Central memory CD4-positive, alpha-beta T cell (primary cell): ENCODE measurements around the gene LHB.

Experiments
- DNase-seq: peaks from one replicate; pipeline ENCODE4 v3.0.0; 2022

The LHB gene

DNA sequence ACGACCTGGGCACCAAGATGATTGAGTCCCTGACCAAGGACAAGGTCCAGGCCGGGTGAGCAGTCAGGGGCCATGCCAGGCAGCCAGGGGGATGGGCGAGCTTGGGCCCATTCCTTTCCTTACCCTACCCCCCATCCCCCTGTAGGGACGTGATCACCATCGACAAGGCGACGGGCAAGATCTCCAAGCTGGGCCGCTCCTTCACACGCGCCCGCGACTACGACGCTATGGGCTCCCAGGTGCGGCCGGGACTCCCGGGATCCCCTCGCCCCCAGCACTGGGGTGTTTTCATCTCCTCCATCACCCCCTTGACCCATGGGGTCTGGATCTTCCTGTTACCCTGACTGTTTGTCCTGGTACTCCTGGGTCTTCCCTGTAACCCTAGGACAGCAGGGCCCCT lies 7.1 kb downstream of the LHB start:
- DNase-seq: no peak

DNA sequence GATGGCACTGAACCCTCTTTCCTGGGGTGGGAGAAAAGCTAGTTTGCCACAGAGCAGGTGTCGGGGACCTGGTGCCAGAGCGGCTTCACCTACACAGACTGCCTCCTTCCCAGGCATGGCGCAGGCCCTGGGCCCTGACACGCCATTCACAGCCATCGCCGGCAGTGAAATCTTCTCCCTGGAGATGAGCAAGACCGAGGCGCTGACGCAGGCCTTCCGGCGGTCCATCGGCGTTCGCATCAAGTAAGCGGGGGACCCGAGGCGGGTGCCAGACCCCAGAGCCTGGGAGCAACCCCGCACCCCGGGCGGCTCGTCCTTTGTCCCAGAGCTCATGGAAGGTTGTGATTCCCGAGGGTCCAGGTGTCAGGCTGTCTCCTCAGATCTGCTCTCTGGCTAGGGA lies 10.0 kb downstream of the LHB start:
- DNase-seq: no peak

DNA sequence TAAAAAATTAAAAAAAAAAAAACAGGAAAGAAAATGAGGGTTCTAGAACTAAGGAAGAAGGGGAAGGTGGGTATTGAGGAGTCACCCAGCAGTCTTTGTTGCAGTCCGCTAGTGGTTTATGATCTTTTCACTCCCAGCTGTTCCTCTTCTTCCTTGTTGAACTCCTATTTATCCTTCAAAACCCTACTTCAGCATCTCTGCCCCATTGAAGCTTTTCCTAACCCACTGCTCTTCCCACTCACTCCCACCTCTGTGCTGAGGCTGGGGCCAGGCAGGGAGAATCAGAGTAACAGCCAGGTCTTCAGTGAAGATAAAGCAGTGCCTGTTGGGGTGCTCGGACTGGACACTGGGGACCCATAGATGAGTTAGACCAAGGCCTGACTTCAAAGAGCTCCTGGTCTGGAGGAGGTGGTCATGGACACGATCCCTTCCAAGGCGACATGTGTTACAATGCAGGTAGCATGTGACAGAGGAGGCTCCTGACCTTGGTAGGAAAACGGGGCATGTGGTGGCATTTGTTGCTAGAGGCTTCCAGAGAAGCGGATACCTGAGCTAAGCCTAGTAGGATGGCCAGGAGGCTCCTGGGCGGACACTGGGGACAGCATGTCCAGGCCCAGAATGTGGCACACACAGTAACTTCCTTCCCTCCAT lies 11.8 kb downstream of the LHB start:
- no peak for DNase-seq

DNA sequence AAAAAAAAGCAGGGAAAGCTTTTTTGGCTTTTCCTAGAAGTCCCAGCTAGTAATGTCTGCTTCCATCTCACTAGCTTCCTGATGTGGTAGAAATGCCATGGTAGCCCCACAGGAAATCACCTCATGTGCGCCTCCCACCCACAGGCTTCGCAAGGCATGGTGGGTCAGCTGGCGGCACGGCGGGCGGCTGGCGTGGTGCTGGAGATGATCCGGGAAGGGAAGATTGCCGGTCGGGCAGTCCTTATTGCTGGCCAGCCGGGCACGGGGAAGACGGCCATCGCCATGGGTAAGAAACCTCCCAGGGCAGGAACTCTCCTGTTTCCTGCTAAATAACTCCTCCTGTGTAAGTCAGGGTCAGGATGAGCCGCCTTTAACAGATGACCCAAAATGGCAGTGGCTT lies 12.8 kb downstream of the LHB start:
- no peak for DNase-seq

DNA sequence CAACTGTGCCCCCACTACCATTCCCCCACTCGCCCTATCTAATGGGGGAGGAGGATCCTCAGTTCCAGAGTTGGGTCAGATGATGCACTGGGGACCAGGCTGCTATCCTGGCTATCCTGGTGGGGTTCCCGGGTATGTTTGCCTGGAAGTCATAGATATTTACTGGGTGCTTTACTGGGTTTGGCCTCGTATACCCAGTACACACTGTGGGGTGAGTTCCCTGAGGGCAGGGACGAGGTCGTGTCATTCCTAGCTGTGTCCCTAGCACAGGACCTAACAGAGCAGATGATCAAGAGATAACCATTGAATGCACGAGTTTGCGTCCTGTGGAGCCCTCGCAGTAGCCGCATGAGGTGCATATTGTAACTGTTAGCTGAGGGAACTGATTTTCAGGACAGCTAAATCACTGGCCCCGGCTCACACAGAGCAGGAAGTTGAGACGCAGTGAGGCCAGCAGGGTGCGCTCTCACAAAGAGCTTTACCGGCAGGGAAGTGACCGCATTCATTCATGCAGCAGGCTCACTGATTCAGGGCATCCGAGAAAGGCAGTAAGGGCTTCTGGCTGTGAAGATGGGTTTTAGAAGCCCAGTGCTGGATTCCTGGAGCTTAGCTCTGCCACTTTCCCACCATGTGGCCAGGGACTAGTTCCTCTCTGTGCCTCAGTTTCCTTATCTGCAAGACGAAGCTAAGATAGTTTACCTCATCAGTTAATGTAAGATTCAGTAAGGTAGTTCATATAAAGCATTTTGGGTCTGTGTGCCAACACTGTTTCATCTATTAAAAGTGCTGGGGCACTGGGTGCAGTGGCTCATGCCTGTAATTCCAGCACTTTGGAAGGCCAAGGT lies 17.2 kb downstream of the LHB start:
- DNase-seq: peak; percentile 60

DNA sequence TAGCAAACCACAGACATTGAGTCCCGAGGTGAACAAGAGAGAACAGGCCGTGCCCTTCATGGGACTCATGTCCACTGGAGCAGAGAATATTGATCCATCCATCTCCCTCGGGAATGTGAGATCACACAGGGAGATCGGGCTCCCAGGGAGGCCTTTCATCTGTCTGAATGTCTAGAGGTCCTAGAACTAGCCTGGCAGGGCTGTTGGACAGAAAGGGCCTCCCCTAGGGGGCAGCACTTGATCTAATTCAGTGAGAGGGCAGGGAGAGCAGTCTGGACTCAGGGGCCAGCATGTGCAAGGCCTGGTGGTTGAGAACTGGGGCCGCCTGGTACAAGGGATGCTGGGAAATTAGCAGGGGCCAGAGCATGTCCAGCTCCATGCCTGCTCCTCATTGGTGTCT lies 18.9 kb downstream of the LHB start:
- peak; percentile 18 for DNase-seq

DNA sequence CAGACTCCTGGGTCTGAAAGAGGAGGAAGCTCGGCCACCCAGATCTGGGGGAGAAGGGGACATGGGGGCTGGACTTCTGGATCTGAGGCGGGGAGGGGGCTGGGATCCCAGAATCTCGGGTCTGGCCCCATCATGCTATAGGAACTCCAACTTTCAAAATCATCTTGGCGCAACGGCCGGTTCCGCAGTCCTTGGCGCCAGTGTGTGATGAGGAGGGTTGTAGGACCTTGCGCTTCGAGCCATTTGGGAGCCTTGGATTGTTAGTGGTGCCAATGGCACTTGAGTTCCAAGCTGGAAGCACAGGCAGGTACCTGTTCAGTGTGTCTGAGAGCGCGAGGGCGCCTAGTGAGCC lies 22.9 kb downstream of the LHB start:
- no peak for DNase-seq

DNA sequence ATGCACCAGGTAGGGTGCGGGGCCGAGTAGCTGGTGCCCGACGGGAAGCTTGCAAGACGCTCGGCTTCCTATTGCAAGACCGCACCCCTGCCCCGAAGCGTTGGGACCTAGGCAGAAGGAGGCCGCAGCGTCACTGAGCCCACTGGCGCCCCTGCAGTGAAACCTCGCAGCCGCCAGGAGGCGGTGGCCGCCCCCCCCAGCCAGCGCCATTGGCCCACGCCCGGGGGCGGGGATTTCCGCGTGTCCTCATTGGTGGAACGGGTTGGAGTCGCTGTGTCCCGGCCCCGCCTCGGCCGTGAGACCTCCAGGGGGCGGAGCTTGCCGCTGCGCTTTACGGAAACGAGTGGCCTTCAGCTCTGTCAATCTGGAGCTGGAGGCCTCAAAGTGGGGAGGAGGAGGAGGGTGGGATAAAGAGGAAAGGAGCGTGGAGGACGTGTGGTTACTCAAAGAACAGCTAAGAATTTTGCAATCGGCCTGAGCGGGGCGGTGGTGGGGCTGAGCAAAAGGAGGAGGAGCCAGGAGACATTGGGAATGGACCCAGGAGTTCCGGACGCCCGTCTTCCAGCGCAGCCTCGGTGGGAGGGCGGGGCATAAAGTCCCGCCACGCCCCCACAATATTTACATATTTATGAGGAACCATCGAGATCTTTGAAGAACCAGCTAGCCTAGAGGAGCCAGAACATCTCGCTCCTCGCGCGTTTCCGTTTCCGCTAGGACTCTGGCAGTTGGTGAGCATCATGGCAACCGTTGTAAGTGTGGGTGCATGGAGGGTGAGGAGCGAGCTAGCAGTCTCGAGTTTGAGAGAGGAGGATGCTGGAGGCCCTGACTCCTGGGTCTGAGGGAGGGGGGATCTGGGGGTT lies 23.5 kb downstream of the LHB start, which contains the start of the genes GYS1 and RUVBL2:
TSS of gene GYS1 (minus strand) at position 135 of the 860 bp plus-strand sequence. CDS start 197 bp downstream, outside the sequence.
TSS of gene RUVBL2 (plus strand) at position 713 of the 860 bp plus-strand sequence. CDS start at position 738, 25 bp downstream.
- peak; percentile 99 for DNase-seq

DNA sequence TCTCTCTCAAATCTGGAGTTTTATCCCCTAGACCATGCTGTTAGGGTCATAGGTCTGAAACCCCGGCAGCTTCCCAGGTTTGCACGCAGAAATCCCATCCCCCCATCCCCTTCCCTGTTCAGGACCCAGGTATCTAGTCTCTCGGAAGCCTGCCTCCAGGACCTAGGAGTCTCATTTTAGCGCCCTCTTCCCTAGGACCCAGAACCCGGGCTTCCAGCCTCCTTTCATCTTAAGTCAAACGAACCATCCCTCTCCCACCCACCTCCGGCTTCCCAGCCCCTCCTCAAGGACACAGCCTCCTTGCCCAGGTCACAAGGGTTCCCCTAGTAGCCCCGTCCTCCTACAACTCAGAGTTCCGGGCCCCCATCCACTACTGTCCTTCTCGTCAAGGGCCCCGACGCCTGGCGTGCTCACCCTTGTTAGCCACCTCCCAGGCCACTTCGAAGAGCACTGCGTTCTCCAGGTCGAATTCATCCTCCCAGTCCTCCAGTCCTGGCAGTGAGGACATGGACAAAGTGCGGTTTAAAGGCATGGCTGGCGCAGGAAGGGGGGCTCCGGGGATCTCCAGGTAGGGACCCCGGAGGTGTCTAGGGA lies 24.2 kb downstream of the LHB start:
- no peak for DNase-seq

DNA sequence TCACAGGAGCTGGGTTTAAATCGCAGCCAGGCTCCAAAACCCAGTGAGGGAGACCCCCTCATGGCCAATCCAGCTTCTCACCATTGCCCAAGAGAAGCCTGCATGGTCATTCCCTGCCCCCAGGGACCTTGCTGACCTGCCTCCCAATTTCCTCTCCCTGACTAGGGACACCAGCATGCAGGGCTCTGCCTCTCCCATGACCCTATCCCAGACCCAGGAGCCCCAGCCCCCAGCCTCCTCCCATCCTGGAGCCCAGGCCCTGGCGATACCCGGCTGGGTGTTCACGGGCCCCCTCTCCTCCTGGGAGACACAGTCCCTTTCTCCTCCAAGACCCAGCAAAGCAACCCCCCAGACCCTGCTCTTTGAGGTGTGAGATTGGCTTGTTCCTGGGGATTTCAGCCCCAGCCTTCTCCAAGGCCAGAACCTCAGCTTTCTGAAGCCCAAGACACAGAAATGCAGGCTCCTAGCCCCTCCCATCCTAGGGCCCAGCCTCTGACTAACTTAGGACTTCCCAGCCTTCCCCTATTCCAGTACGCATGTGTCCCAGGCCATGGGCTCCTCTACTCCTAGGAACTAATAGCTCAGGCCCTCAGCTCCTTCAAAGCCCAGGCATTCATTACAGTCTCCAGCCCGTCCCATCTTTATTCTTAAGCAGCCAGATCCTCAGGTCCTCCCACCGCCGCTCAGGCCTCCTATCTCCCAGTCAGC lies 24.9 kb downstream of the LHB start:
- no peak for DNase-seq

DNA sequence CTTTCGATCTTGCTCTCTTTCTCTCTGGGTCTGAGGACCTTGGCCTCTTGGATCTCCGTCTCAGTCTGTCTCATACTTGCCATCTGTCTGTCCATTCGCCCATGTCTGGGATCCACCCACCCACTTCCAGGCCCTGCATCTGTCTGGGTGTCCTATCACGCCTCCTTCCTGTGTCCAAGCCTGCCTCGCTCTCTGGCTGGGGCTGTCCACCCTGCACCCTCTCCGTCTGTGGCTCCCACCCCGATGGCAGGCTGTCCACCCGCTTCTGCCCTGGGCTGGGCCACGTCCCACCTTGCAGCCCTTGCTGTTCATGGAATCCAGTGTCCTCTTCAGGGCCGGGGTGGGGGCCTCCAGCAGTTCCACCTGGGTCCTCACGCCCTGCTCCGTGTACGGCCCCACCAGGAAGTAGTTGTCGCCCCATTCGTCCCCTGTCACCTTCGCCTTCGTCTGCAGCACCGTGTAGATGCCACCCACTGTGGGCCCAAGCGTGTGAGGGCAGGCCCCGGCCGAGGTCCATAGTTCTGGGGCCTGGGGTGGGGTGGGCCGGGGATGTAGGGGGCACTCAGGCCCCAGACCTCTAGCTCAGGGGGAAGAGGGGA lies 25.8 kb downstream of the LHB start:
- DNase-seq: no peak

DNA sequence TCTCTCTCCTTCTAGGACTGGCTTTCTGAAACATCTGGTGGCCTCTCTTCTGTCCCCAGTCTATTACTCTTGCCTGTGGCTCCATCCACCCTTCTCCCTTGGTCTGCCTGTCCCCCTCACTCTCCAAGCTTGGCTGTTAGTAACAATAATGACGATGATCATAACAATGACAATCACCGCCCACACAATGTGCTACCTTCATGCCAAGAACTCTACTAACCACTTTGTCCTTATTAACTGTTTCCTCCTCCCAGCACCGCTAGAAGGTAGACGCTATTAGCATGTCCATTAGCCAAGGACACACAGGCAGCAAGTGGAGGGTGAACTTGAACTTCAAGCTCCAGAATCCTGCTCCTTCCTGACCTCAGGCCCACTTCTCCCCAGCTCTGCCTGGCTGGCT lies 26.5 kb downstream of the LHB start:
- no peak for DNase-seq

DNA sequence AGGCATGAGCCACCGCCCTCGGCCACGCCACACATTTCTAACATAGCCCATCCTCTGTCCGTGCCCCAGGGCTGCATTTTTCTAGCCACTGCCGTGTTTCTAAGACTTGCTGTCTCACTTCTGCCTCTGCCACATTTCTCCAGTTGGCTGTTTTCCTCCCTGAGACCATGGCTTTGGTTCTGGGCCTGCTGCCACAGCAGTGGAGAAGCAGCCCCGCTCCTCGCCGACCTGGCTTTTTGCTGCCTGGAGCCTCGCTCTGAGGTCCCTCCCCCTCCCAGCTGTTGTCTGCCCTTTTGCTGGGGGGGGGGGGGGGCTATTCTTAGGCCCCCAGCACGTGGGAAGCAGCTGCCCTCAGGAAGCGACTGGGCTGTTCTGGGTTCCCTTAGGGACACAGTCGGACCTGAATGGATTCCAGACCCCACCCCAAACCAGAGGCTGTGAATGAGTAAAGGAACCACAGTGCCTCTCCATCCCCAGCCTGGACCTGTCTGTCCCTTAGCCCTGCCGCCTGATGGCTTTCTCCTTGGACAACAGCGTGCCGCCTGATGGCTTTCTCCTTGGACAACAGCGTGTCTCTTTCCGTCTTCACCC lies 27.1 kb downstream of the LHB start:
- no peak for DNase-seq

DNA sequence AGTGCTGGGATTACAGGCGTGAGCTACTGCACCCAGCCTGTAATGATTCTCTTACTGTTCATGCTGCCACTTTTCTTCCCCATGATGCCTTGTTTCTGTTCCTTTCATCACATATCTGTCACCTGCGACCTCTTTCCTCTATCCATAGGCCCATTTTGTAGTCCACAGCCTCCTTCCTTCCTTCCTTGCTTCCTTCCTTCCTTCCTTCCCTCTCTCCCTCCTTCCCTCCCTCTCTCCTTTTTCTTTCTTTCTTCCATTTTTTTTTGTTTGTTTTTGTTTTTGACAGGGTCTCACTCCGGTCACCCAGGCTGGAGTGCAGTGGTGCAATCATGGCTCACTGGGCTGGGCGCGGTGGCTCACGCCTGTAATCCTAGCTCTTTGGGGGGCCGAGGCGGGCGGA lies 28.0 kb downstream of the LHB start:
- no peak for DNase-seq

DNA sequence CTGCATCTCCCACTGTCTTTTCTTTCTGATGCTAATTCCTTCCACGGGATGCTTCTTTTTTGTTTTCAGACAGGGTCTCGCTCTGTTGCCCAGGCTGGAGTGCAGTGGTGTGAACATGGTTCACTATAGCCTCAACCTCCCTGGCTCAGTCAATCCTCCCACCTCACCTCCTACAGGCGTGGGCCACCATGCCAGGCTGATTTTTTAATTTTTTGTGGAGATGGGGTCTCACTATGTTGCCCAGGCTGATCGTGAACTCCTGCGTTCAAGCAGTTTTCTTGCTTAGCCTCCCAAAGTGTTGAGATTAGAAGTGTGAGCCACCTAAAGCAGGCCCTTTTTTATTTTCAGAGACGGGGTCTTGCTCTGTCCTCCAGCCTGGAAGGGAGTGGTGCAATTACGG lies 28.6 kb downstream of the LHB start:
- no peak for DNase-seq

DNA sequence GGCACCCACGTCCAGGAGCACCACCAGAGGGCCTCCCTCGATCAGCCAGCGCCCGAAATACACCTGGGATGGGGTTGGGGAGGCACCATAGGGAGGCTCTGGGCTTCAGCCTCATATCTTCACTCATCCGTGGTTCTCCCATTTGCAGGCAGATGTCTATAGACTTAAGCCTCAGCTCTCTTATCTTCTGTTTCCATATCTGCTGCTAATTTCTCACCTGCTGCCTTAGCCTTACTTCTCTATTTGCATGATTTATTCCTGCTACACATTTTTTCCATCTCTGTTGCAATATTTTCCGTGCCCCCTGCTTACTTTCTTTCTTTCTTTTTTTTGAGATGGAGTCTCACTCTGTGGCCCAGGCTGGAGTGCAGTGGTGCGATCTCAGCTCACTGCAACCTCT lies 29.6 kb downstream of the LHB start:
- DNase-seq: no peak

DNA sequence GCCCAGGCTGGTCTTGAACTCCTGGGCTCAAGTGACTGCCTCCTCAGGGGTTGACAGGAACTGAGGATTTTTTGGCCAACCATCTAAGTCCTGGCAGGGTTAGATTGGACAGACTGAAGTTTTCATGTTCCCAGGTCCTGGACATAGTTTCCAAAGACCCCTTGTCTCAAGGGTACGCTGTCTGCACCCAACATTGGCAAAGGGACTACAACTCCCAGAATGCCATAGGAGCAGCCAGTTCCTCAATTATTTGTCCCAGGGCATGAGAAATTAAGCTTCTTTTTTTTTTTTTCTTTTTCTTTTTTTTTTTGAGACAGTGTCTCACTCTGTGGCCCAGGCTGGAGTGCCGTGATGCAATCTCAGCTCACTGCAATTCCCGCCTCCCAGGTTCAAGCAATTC lies 30.7 kb downstream of the LHB start:
- no peak for DNase-seq

DNA sequence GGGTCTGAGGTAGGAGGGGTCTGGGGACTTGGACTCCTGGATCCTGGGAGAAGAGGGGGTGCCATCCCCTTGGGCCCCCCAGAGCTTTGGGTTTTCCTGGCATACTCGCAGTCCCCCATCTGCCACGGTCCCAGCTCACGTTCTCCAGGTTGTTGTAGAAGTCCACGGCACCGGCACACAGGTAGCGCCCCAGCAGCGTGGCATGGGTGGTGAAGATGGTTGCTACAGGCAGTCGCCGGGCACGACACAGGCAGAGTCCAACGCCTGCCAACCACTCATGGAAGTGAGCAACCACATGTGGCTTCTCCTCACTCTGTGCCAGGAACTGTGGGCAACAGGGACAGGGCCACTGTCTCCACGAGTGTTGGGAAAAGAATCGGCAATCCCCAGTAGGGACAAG lies 31.2 kb downstream of the LHB start:
- DNase-seq: no peak

DNA sequence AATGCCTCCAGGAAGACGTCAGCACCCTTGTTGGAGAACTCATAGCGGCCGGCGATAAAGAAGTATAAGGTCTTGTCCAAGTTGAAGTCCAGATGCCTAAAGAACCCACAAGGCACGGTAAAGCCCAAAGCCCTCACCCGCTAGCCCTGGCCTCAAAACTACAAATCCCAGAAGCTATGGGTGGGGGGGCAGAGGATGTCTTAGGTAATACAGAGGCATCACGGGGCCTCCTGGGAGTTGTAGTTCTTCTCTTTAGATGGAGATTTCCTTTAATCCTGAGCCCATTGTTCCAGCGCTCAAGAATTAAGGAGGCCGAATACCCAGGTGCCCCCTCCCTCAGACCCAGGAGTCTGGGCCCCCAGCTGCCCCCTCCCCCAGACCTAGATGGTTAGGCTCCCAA lies 34.6 kb downstream of the LHB start:
- DNase-seq: no peak

DNA sequence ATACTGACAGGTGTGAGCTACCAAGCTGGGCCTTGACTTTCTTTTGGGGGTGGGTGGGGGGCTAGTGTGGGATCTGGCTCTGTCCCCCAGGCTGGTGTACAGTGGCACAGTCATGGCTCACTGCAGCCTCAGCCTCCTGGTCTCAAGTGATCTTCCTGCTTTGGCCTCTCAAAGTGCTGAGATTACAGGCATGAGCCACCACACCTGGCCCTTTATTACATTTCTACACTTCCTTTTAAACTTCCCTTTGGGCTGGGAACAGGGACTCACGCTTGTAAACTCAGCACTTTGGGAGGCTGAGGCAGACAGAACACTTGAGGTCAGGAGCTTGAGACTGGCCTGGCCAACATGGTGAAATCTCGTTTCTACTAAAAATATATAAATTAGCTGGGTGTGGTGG lies 39.8 kb downstream of the LHB start:
- no peak for DNase-seq
